ENCODE data around the gene SPATA6. TPM values are rescaled to one million over a fixed set of nuclear protein-coding genes. Genes with fewer than 3 reads are reported as not detected.
"Not testable (repeated sequence)": the region's sequence is repeated elsewhere in the genome, so short reads cannot be mapped to it uniquely, and the experiment has no call there.

The SPATA6 gene
- 1 to 10 TPM in 2 of 3 donors, under 1 TPM in 1; 0.38 to 1.7 (median 1.3) TPM for total RNA-seq

DNA sequence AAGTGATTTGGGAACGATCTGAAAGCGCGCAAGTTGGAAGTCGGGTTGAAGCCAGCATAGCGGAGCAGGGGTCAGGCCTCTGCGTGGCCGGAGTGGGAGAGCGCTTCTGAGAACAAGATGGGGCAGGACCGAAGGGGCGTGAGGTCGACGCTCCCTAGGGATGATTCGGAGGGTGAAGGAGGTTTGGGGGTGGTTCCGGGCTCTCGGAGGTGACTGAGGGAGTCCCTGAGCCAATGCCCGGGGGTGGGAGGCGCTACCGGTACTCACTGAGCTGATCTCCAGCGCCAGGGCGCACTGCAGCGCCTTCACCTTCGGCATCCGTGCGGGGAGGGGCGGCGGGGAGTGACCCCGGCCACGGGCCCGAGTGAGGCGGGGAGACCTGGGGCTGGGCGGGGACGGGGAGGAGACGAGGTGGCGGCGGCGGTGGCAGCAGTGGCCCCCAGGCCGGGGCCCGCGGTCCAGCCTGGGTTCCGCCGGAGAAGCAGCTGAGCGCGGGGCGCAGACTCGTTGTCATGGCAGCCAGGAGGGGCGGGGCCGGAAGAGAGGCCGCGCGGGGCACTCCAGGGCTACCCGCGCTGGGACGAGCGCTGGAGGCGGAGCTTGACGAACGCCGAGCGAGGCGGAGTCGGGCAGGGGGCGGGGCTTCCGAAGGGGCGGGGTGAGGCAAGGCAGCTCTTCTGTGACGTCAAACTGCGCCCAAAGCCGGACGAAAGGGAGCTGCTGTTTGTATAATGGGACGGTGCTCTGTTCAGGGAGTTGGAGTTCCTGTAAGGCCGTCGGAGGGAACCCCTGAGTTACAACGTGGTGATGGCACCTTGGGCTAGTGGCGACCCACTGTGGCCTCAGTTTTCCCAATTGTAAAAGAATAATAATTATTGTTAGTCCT, at the start of gene SPATA6:
Gene SPATA6 (minus strand): TSS at position 514 of the 886 bp plus-strand sequence. CDS start 196 bp downstream, at position 318.
- Mint-ChIP-seq H3K36me3 (ENCODE audit: insufficient read depth) (no peaks in the 10 kb centered on the region), H3K27me3 (ENCODE audit: low read depth) (peaks cover 7% of the 10 kb centered on the region), H3K4me1 (ENCODE audit: low read depth) (peaks cover 30% of the 10 kb centered on the region), H3K9me3 (no peaks in the 10 kb centered on the region), H3K4me3 (peak within 1 kb of the TSS; percentile 87)
- ATAC-seq (peak; percentile 96 to 97), DNase-seq (peak; percentile 93)

- not testable (repeated sequence) for H3K4me3 Mint-ChIP-seq; H3K9me3 Mint-ChIP-seq; ATAC-seq; DNase-seq; H3K4me1 Mint-ChIP-seq (ENCODE audit: low read depth); H3K27me3 Mint-ChIP-seq (ENCODE audit: low read depth); H3K36me3 Mint-ChIP-seq (ENCODE audit: insufficient read depth)
These were observed 47.9 kb upstream of the SPATA6 start for GRCh38 chr1:48519896-48520295.

GRCh38 chr1:48506870-48507269, 34.9 kb upstream of the SPATA6 start:
- H3K9me3 Mint-ChIP-seq, result no peaks in the 10 kb centered on the region
- DNase-seq (no peak), ATAC-seq (no peak)
- no peaks in the 10 kb centered on the region for H3K4me1 Mint-ChIP-seq (ENCODE audit: low read depth)
- H3K4me3 Mint-ChIP-seq, result no peak overlapping the region
- peaks cover 4% of the 10 kb centered on the region for H3K27me3 Mint-ChIP-seq (ENCODE audit: low read depth)
- no peaks in the 10 kb centered on the region for H3K36me3 Mint-ChIP-seq (ENCODE audit: insufficient read depth)

- Mint-ChIP-seq H3K4me3 (no peak overlapping the region), H3K27me3 (ENCODE audit: low read depth) (peaks cover 3% of the 10 kb centered on the region), H3K9me3 (no peaks in the 10 kb centered on the region), H3K4me1 (ENCODE audit: low read depth) (peaks cover 2% of the 10 kb centered on the region), H3K36me3 (ENCODE audit: insufficient read depth) (no peaks in the 10 kb centered on the region)
- DNase-seq (no peak), ATAC-seq (no peak)
These were observed 28.8 kb upstream of the SPATA6 start for GRCh38 chr1:48500541-48501450.

GRCh38 chr1:48499211-48499735, 27.3 kb upstream of the SPATA6 start:
- H3K9me3 Mint-ChIP-seq, result no peaks in the 10 kb centered on the region
- no peaks in the 10 kb centered on the region for H3K36me3 Mint-ChIP-seq (ENCODE audit: insufficient read depth)
- H3K4me3 Mint-ChIP-seq, result no peak overlapping the region
- ATAC-seq (no peak), DNase-seq (no peak)
- H3K27me3 Mint-ChIP-seq (ENCODE audit: low read depth), result peaks cover 3% of the 10 kb centered on the region
- H3K4me1 Mint-ChIP-seq (ENCODE audit: low read depth), result peaks cover 2% of the 10 kb centered on the region

DNA sequence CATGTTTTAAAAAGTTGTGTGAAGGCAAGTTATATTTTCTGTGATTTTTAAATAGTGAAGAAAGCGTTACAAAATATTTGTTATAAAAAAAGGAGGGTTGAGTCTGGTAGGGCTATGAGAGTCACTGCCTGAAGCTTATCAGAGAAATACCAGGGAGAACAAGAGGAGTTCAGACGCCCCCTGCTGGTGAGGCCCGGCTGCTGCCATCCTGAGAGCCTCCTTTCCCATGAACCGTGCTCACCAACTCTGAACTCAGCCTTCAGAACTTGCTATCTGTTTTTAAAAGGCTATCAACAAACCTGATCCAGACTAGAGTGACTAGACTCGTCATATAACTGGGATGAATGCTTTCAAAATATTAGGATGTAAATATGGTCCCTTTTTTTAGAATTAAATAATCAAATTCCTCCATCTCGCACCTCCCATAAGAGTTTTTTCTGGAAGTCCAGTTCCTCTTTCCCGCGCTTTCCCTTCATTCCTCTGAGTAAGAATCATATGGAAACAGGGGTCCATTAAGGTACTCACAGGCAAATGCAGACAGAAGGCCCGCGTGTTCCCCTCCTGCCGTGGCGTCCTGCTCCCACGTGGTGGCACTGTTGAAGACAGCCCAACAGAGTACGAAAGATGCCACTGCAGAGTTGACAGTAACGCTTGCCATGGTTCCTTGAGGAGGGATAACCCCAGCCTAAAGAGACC, 26.2 kb upstream of the SPATA6 start:
- ATAC-seq (peak; percentile 82 to 84), DNase-seq (peak; percentile 66)
- Mint-ChIP-seq H3K36me3 (ENCODE audit: insufficient read depth) (no peaks in the 10 kb centered on the region), H3K4me1 (ENCODE audit: low read depth) (peaks cover 2% of the 10 kb centered on the region), H3K27me3 (ENCODE audit: low read depth) (peaks cover 3% of the 10 kb centered on the region), H3K9me3 (no peaks in the 10 kb centered on the region), H3K4me3 (no peak overlapping the region)

DNA sequence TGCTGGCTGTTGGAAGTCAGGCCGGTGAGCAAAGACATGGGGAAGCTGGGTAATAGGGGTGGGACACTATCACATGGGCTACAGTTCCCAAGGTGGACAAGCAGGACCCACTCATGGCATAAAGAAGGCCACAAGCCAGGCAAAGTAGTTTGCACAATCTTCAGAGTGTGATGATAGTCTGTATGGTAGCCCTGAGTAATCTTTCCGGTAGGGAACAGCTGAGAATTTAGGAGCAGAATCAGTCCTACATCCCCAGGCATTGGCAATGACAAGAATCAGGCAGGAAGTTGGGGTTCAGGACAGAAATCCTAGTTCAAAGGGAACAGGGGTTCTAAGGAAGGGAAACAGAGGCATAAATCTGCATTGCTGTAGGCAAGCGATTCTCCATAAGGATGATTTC, 23.9 kb upstream of the SPATA6 start:
- peaks cover 2% of the 10 kb centered on the region for H3K4me1 Mint-ChIP-seq (ENCODE audit: low read depth)
- H3K27me3 Mint-ChIP-seq (ENCODE audit: low read depth), result peaks cover 3% of the 10 kb centered on the region
- no peaks in the 10 kb centered on the region for H3K9me3 Mint-ChIP-seq
- ATAC-seq, result no peak
- H3K36me3 Mint-ChIP-seq (ENCODE audit: insufficient read depth), result no peaks in the 10 kb centered on the region
- H3K4me3 Mint-ChIP-seq, result no peak overlapping the region
- DNase-seq, result no peak

DNA sequence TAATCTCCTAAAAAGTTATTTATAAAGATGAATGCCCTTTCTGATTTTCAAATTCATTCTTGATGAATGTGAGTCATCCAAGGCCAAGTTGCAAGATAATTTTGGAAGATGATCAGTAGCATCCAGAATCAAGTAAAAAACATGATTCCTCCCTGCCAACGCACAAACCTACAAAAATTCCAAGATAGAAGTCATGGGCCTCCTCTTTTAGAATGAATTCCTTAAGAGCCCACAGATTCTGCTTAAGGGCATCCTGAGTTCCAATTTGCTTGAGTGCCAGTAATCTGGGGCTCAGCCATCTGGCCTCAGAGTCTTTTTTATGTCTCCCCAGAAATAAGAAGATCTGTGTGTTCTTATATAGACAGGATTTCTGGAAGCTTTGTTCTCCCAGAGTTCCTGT, 23.2 kb upstream of the SPATA6 start:
- Mint-ChIP-seq H3K4me3 (no peak overlapping the region), H3K4me1 (ENCODE audit: low read depth) (peaks cover 2% of the 10 kb centered on the region), H3K36me3 (ENCODE audit: insufficient read depth) (no peaks in the 10 kb centered on the region), H3K27me3 (ENCODE audit: low read depth) (peaks cover 3% of the 10 kb centered on the region), H3K9me3 (no peaks in the 10 kb centered on the region)
- DNase-seq, result no peak
- ATAC-seq, result no peak

GRCh38 chr1:48493970-48494769, 22.2 kb upstream of the SPATA6 start:
- Mint-ChIP-seq H3K4me1 (ENCODE audit: low read depth) (peaks cover 2% of the 10 kb centered on the region), H3K27me3 (ENCODE audit: low read depth) (peaks cover 3% of the 10 kb centered on the region), H3K4me3 (no peak overlapping the region), H3K36me3 (ENCODE audit: insufficient read depth) (no peaks in the 10 kb centered on the region), H3K9me3 (no peaks in the 10 kb centered on the region)
- DNase-seq (no peak), ATAC-seq (no peak)

GRCh38 chr1:48493041-48493440, 21.0 kb upstream of the SPATA6 start:
- no peak for ATAC-seq
- H3K27me3 Mint-ChIP-seq (ENCODE audit: low read depth), result peaks cover 3% of the 10 kb centered on the region
- no peaks in the 10 kb centered on the region for H3K36me3 Mint-ChIP-seq (ENCODE audit: insufficient read depth)
- H3K4me1 Mint-ChIP-seq (ENCODE audit: low read depth), result no peaks in the 10 kb centered on the region
- H3K9me3 Mint-ChIP-seq, result no peaks in the 10 kb centered on the region
- DNase-seq, result no peak
- no peak overlapping the region for H3K4me3 Mint-ChIP-seq

- H3K27me3 Mint-ChIP-seq (ENCODE audit: low read depth), result peaks cover 2% of the 10 kb centered on the region
- H3K36me3 Mint-ChIP-seq (ENCODE audit: insufficient read depth), result no peaks in the 10 kb centered on the region
- ATAC-seq, result no peak
- H3K4me3 Mint-ChIP-seq, result no peak overlapping the region
- H3K9me3 Mint-ChIP-seq, result no peaks in the 10 kb centered on the region
- H3K4me1 Mint-ChIP-seq (ENCODE audit: low read depth), result no peaks in the 10 kb centered on the region
- DNase-seq, result no peak
These were observed 20.4 kb upstream of the SPATA6 start for GRCh38 chr1:48492392-48492791.

DNA sequence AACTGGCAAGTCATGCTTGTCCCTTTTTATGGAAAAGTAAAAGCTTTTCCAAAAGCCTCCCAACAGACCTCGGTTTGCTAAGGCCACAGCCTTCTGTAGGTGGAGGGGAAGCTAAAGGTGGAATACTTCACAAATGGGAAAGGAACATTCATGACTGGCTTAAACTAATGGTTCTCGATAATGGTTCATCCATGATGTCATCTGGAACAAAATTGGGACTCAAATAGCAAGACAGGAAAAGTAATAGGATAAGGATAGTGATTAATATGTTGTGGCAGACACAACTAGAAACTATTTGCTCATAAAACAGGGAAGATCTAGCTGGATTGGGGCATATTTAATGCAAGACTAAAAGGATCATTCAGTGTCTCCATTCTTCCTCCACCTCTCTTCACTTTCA, 16.7 kb upstream of the SPATA6 start:
- ATAC-seq, result no peak
- no peaks in the 10 kb centered on the region for H3K27me3 Mint-ChIP-seq (ENCODE audit: low read depth)
- no peaks in the 10 kb centered on the region for H3K9me3 Mint-ChIP-seq
- no peak for DNase-seq
- no peaks in the 10 kb centered on the region for H3K36me3 Mint-ChIP-seq (ENCODE audit: insufficient read depth)
- no peaks in the 10 kb centered on the region for H3K4me1 Mint-ChIP-seq (ENCODE audit: low read depth)
- no peak overlapping the region for H3K4me3 Mint-ChIP-seq

DNA sequence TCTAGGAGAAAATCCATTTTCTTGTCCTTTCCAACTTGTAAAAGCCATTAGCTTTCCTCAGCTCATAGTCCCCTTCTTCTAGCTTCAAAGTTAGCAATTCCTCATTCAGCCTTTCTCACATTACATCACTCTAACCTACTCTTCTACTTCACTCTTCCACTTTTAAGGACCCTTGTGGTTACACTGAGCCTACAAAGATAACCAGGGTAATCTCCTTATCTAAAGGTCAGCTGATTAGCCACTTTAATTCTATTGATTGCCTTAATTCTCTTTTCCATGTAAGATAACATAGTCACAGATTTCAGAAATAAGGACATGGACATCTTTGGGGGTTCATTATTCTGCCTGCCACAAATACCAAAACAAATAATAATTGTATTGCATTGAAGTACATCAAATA, 8.5 kb upstream of the SPATA6 start:
- no peaks in the 10 kb centered on the region for H3K36me3 Mint-ChIP-seq (ENCODE audit: insufficient read depth)
- no peak for DNase-seq
- peaks cover 6% of the 10 kb centered on the region for H3K27me3 Mint-ChIP-seq (ENCODE audit: low read depth)
- no peak overlapping the region for H3K4me3 Mint-ChIP-seq
- ATAC-seq, result no peak
- no peaks in the 10 kb centered on the region for H3K4me1 Mint-ChIP-seq (ENCODE audit: low read depth)
- H3K9me3 Mint-ChIP-seq, result no peaks in the 10 kb centered on the region
